SK-N-SH (cell line): ENCODE results near the gene ATG7.

Source experiments
- CHD2 ChIP-seq: fragments of 150-350 bp; IDR thresholded peaks from 2 replicates; pipeline ENCODE4 v1.6.1; 2018; ENCODE audit warnings: low read length; ENCODE audit not compliant: partially characterized antibody
- CTCF ChIP-seq: fragments of 200-600 bp; sonication (generic); IDR thresholded peaks from 2 replicates; pipeline ENCODE4 v1.6.1; 2017; ENCODE audit warnings: antibody characterized with exemption, mild to moderate bottlenecking, moderate library complexity
- EP300 ChIP-seq, 2 experiments: IDR thresholded peaks; 2 replicates each; pipeline versions ENCODE4 v1.4.0 to v1.6.1; 2012; ENCODE audit warnings: borderline replicate concordance in 1 of 2, low read depth in 1 of 2, low read length in 1 of 2
- MEF2A ChIP-seq: IDR thresholded peaks from 2 replicates; pipeline ENCODE4 v1.4.0; 2012; ENCODE audit warnings: low read depth, borderline replicate concordance
- USF1 ChIP-seq: IDR thresholded peaks from 2 replicates; pipeline ENCODE4 v1.4.0; 2012; ENCODE audit warnings: low read depth, borderline replicate concordance
- YY1 ChIP-seq: IDR thresholded peaks from 2 replicates; pipeline ENCODE4 v1.4.0; 2012; ENCODE audit warnings: low read depth, mild to moderate bottlenecking
- TF ChIP-seq, protein P1 (sequence below): fragments of 150-350 bp; IDR thresholded peaks from 2 replicates; pipeline ENCODE4 v1.6.1; 2017; ENCODE audit warnings: antibody characterized with exemption, low read length, low read depth, borderline replicate concordance
- TF ChIP-seq, protein P2 (sequence below): IDR thresholded peaks from 2 replicates; pipeline ENCODE4 v1.4.0; 2012; ENCODE audit warnings: low read depth
- TF ChIP-seq, protein P3 (sequence below): IDR thresholded peaks from 2 replicates; pipeline ENCODE4 v1.6.1; 2012; ENCODE audit warnings: mild to moderate bottlenecking, low read depth, low read length, moderate library complexity

DNA sequence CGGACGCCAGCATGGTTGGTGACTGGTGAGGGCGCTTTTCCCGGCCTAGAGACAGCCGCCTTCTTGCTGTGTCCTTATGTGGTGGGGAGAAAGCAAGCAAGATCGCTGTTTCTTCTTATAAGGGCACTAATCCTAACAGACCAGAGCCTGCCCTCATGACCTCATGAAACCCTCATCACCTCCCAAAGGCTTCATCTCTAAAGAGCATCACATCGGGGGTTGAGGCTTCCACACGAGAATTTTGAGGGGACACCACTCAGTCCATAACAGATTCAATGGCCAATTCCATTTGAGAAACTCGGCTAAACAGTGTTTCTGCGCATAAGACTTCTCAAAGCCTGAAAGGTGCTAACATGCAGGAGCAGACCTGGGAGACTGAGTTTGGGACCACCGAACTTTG lies 317.5 kb downstream of the ATG7 start:
- no peak for TF ChIP-seq CTCF
- TF ChIP-seq EP300 (IDR thresholded peaks at IDR 0.05; ENCODE audit: borderline replicate concordance in 1 of 2, low read depth in 1 of 2, low read length in 1 of 2), result no peak
- TF ChIP-seq, protein P1, sequence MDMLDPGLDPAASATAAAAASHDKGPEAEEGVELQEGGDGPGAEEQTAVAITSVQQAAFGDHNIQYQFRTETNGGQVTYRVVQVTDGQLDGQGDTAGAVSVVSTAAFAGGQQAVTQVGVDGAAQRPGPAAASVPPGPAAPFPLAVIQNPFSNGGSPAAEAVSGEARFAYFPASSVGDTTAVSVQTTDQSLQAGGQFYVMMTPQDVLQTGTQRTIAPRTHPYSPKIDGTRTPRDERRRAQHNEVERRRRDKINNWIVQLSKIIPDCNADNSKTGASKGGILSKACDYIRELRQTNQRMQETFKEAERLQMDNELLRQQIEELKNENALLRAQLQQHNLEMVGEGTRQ, result no peak
- TF ChIP-seq, protein P2, sequence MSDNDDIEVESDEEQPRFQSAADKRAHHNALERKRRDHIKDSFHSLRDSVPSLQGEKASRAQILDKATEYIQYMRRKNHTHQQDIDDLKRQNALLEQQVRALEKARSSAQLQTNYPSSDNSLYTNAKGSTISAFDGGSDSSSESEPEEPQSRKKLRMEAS, result no peak
- TF ChIP-seq USF1, result no peak
- TF ChIP-seq, protein P3, sequence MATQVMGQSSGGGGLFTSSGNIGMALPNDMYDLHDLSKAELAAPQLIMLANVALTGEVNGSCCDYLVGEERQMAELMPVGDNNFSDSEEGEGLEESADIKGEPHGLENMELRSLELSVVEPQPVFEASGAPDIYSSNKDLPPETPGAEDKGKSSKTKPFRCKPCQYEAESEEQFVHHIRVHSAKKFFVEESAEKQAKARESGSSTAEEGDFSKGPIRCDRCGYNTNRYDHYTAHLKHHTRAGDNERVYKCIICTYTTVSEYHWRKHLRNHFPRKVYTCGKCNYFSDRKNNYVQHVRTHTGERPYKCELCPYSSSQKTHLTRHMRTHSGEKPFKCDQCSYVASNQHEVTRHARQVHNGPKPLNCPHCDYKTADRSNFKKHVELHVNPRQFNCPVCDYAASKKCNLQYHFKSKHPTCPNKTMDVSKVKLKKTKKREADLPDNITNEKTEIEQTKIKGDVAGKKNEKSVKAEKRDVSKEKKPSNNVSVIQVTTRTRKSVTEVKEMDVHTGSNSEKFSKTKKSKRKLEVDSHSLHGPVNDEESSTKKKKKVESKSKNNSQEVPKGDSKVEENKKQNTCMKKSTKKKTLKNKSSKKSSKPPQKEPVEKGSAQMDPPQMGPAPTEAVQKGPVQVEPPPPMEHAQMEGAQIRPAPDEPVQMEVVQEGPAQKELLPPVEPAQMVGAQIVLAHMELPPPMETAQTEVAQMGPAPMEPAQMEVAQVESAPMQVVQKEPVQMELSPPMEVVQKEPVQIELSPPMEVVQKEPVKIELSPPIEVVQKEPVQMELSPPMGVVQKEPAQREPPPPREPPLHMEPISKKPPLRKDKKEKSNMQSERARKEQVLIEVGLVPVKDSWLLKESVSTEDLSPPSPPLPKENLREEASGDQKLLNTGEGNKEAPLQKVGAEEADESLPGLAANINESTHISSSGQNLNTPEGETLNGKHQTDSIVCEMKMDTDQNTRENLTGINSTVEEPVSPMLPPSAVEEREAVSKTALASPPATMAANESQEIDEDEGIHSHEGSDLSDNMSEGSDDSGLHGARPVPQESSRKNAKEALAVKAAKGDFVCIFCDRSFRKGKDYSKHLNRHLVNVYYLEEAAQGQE, result no peak
- TF ChIP-seq YY1, result no peak
- no peak for TF ChIP-seq MEF2A
- no peak for TF ChIP-seq CHD2
